ENCODE results near the gene SASH3.

Gene SASH3

DNA sequence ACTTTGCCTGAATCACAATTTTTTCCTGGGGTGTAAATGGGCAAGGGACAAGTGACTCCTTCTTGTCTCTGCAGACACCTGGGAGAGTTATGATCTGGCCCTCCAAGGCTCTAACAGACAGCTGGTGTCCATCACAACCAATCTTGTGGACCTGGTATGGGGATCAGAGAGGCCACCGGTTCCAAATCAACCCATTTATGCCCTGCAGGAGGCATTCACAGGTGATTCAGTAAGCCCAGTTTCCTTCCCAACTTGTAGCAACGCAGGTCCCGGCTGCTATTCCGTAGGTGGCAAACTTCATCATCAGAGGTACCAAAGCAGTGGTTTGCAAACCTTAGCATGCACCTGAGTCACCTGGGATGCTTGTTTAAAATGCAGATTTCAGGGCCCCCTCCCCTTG is 32.2 kb upstream of the SASH3 start:
- Mint-ChIP-seq H3K27ac (no peak overlapping the region), H3K36me3 (no peaks in the 10 kb centered on the region), H3K4me1 (peaks cover 57% of the 10 kb centered on the region), H3K27me3 (no peaks in the 10 kb centered on the region), H3K4me3 (no peak overlapping the region), H3K9me3 (no peaks in the 10 kb centered on the region)
- DNase-seq, result no peak
- CTCF ChIA-PET, result interaction anchor here (0.6 kb wide), 1 partner anchor 110 kb away, joined by 3 read pairs; no protein-coding TSS in a partner anchor

DNA sequence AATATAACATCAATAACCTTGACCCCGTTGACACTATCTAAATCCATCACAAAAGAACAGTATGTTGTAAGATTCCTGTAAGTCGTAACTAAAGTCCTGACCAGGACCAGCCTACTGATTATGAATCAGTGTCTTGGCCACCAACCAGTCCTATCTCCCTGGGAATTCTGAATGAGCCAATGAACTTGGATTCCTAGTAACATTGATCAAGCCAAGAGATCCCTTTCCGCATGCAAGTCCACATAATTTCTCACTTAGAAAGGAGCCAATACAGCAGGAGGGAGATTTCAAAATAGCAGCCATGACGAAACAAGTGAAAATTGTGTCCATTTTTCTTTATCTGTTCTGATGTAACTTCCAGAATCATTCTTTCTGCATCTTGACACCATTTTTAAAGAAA is 31.4 kb upstream of the SASH3 start:
- Mint-ChIP-seq H3K4me1 (peaks cover 57% of the 10 kb centered on the region), H3K9me3 (no peaks in the 10 kb centered on the region), H3K4me3 (no peak overlapping the region), H3K27ac (no peak overlapping the region), H3K36me3 (no peaks in the 10 kb centered on the region), H3K27me3 (no peaks in the 10 kb centered on the region)
- CTCF ChIA-PET, result no interaction called here
- no peak for DNase-seq

DNA sequence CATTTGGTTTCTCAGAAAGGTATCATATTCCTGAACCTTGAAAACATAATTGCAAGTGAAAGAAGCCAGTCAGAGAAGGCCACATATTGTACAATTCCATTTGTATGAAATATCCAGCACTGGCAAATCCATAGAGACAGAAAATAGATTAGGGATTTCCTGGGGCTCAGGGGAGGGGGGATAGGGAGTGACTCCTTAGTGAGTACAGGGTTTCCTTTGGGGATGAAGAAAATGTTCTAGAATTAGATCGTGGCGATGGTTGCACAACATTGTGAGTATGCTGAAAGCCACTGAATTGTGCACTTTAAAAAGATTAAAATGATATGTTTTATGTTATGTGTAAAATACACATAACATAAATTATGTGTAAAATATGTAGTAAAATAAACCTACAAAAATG is 30.7 kb upstream of the SASH3 start:
- no peak overlapping the region for H3K4me3 Mint-ChIP-seq
- no peaks in the 10 kb centered on the region for H3K27me3 Mint-ChIP-seq
- DNase-seq, result no peak
- H3K27ac Mint-ChIP-seq, result no peak overlapping the region
- H3K9me3 Mint-ChIP-seq, result no peaks in the 10 kb centered on the region
- H3K36me3 Mint-ChIP-seq, result no peaks in the 10 kb centered on the region
- peaks cover 57% of the 10 kb centered on the region for H3K4me1 Mint-ChIP-seq
- CTCF ChIA-PET, result interaction anchor here (0.6 kb wide), 1 partner anchor 112 kb away, joined by 4 read pairs; no protein-coding TSS in a partner anchor

DNA sequence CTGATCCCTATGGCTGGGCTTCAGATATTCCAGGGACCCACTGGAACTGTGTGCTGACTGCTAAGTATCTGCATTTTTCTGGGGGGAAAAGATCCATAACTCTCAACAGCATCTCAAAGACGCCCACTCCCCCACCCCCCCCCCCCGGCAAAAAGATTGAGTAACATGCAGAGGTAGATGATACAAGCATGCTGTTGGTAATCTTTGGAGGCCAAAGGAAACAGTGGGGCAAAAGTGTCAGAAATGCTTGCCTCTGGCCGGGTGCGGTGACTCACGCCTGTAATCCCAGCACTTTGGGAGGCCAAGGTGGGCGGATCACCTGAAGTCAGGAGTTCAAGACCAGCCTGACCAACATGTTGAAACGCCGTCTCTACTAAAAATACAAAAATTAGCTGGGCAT is 28.8 kb upstream of the SASH3 start:
- H3K9me3 Mint-ChIP-seq, result no peaks in the 10 kb centered on the region
- CTCF ChIA-PET, result interaction anchor here (1.2 to 5.6 kb wide), 2 partner anchors 112 to 146 kb away, joined by 4 to 44 read pairs; no protein-coding TSS in a partner anchor
- H3K4me1 Mint-ChIP-seq, result peaks cover 57% of the 10 kb centered on the region
- H3K27ac Mint-ChIP-seq, result no peak overlapping the region
- H3K4me3 Mint-ChIP-seq, result no peak overlapping the region
- DNase-seq, result no peak
- no peaks in the 10 kb centered on the region for H3K27me3 Mint-ChIP-seq
- no peaks in the 10 kb centered on the region for H3K36me3 Mint-ChIP-seq

DNA sequence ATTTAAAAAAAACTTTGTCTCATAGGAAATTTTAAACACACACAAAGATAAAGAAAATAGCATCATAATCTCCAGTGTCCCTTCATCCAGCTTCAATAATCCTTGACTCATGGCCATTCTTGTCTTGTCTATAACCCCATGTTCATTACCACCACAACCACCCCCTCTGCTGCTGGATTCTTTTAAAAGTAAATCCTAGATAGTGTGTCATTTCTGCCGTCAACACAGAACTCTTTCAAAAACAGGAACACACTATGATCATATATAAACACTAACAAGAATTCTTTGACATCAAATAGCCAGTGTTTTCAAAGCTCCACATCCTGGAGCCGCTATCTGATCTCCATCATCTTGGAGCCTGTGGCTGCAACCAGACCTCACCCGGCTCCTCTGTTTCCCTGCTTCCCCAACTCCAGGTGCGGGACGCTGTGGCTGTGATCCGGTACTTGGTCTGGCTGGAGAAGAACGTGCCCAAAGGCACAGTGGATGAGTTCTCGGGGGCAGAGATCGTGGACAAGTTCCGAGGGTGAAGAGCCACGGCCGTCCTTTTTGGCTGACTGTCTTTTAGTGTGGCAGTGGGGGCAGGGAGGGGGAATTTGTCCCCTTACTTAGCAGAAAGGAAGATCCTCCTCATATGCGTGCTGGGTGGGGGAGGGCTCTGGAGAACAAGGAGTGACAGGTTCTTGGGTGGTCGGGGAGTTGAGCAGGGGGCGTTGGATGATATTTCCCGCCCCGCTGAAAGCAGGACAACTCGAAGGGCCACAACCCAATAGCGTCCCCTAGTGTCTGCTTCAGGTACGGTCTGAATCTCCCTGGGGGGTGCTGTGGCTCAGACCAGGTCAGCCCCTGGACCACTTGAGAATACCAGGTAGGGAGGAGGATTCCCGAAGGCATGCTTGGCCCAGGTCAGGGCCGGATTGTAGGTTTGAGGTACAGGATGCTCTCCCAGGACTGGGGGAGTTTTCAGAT is 25.4 kb upstream of the SASH3 start:
- DNase-seq, result peak; percentile 42
- peaks cover 73% of the 10 kb centered on the region for H3K4me1 Mint-ChIP-seq
- CTCF ChIA-PET, result interaction anchor here (0.6 to 5.6 kb wide), 24 partner anchors 10 to 149 kb away, joined by 3 to 44 read pairs (median 6); partner anchors contain the start of genes APLN and SASH3
- peak overlapping the region; percentile 53 for H3K27ac Mint-ChIP-seq
- no peak overlapping the region for H3K4me3 Mint-ChIP-seq
- H3K36me3 Mint-ChIP-seq, result no peaks in the 10 kb centered on the region
- H3K9me3 Mint-ChIP-seq, result no peaks in the 10 kb centered on the region
- no peaks in the 10 kb centered on the region for H3K27me3 Mint-ChIP-seq

DNA sequence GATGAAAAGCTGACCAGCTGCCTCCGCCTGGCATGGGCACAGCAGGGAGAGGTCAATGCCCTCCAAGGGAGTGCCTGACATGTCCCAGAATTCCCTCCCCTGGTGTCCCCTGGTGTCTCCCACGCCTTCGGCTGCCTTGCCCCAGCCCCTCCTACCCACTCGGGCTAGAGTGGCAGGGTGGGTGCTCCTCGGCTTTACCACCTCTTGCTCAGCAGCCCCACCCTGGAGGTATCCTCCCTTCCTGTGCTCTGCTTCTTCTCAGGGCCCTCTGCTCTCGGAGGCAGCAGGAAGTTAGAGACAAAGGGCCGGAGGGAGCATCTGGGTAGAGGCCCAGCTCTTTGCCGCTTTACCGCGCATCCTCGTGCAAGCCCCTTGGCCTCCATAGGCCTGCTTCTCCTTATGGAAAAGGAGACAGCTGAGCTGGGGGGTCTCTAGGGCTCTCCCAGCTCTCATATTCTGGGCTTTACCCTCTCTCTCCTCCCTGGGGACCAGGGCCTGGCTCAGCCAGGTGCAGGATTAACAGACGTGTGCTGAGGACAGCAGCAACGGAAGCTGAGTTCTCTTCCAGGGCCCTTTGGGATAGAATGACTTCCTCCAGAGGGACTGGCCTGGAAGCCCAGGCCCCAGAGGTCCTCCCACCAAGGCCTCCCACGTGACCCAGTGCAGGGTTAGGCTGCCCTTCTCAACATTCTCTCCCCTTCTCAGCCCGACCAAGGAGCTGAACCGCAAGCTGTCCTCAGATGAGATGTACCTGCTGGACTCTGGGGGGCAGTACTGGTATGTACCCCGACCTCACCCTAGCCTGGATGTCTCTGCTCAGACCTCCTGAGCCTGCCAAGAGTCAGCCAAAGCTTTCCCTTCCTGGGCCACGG is 23.7 kb upstream of the SASH3 start:
- CTCF ChIA-PET, result interaction anchor here (0.6 to 5.6 kb wide), 19 partner anchors 12 to 169 kb away, joined by 3 to 44 read pairs (median 5); partner anchors contain the start of genes APLN, SASH3 and UTP14A
- peak; percentile 53 for DNase-seq
- H3K4me3 Mint-ChIP-seq, result peak overlapping the region; percentile 74
- H3K27me3 Mint-ChIP-seq, result no peaks in the 10 kb centered on the region
- H3K4me1 Mint-ChIP-seq, result peaks cover 90% of the 10 kb centered on the region
- peak overlapping the region; percentile 85 for H3K27ac Mint-ChIP-seq
- H3K36me3 Mint-ChIP-seq, result peaks cover 4% of the 10 kb centered on the region
- no peaks in the 10 kb centered on the region for H3K9me3 Mint-ChIP-seq

DNA sequence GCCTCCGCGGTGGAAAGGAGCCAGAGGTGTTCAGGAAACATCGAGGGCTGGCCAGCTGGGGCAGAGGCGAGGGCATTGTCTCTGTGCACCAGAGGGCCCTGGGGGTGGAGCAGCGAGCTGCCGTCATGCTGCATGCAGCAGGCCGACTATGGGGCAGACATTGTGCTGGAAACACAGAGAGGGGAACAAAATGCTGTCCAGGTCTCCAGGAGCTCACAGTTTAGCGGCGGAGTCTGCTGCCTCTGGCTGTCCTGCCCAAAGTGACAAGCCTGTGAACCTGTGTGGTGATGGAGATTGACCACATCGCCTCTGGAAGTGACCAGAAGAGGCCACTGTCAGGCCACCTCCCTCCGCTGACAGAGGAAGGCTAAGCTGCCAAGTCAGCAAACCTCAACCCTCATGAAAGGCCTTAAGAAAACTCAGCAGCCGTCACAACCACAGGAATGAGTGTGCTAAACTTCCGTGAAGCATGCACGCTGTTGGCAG is 20.1 kb upstream of the SASH3 start:
- Mint-ChIP-seq H3K27me3 (no peaks in the 10 kb centered on the region), H3K4me3 (peak overlapping the region; percentile 23), H3K27ac (peak overlapping the region; percentile 89), H3K36me3 (peaks cover 7% of the 10 kb centered on the region), H3K4me1 (peaks cover 70% of the 10 kb centered on the region), H3K9me3 (no peaks in the 10 kb centered on the region)
- CTCF ChIA-PET, result interaction anchor here (0.7 to 3.4 kb wide), 11 partner anchors 9 to 166 kb away, joined by 3 to 39 read pairs (median 5); partner anchors contain the start of gene SASH3
- DNase-seq, result peak; percentile 68

DNA sequence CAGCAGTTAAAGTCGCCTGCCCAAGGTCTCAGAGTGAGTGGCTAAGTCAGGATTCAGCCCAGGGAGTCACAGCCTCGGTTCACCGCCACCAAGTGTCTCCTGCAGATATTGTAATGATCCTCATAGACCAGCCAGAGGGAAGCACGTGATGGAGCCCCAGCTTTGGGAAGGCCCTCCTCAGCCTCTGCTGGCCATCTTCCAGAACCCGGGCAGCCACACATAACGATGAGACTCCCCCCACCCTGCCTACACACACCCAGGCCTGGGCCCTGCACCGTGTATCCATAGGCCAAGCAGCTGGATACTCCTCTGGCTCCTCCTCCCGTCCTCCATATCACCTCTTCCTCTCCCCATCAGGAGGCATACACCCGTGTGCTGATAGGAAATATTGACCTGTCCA is 19.6 kb upstream of the SASH3 start:
- H3K4me1 Mint-ChIP-seq, result peaks cover 65% of the 10 kb centered on the region
- DNase-seq, result no peak
- peak overlapping the region; percentile 89 for H3K27ac Mint-ChIP-seq
- peaks cover 7% of the 10 kb centered on the region for H3K36me3 Mint-ChIP-seq
- no peaks in the 10 kb centered on the region for H3K27me3 Mint-ChIP-seq
- H3K4me3 Mint-ChIP-seq, result peak overlapping the region; percentile 23
- H3K9me3 Mint-ChIP-seq, result no peaks in the 10 kb centered on the region
- CTCF ChIA-PET, result interaction anchor here (0.7 to 3.4 kb wide), 9 partner anchors 9 to 165 kb away, joined by 3 to 39 read pairs (median 5); partner anchors contain the start of gene SASH3

DNA sequence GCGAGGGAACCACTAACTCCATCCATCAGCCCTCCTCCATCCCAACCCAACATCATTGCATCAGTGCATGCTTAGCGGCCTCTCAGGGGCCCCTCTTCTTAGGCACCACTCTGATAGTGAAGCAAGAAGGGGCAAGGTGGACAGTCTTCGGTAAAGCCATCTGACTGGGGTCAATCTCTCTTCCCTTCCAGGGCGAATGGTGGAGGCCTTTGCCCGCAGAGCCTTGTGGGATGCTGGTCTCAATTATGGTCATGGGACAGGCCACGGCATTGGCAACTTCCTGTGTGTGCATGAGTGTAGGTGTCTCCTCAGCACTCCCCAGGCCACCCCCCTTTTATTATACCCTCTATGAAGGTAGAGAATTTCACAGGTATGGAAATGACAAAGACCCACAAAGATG is 18.8 kb upstream of the SASH3 start:
- no peaks in the 10 kb centered on the region for H3K27me3 Mint-ChIP-seq
- no peak overlapping the region for H3K27ac Mint-ChIP-seq
- H3K9me3 Mint-ChIP-seq, result no peaks in the 10 kb centered on the region
- H3K4me1 Mint-ChIP-seq, result peaks cover 58% of the 10 kb centered on the region
- H3K4me3 Mint-ChIP-seq, result no peak overlapping the region
- DNase-seq, result no peak
- CTCF ChIA-PET, result interaction anchor here (3.4 kb wide), 1 partner anchor 20 kb away, joined by 39 read pairs; the partner anchor contains the start of gene SASH3
- peaks cover 8% of the 10 kb centered on the region for H3K36me3 Mint-ChIP-seq

DNA sequence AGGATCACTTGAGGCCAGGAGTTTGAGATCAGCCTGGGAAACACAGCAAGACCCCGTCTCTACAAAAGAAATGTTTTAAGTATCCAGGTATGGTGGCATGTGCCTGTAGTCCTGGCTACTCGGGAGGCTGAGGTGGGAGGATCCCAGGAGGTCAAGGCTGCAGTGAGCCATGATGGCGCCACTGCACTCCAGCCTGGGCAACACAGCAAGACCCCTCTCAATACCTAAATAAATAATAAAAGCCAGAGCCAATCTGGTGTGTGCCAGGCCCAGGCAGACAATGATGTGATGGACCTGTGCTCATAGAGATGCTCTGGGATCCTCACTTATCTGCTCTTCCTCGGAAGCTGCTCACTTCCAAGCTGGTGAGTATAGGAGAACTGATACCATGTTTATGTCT is 18.2 kb upstream of the SASH3 start:
- no peak for DNase-seq
- H3K4me3 Mint-ChIP-seq, result no peak overlapping the region
- H3K9me3 Mint-ChIP-seq, result no peaks in the 10 kb centered on the region
- H3K27me3 Mint-ChIP-seq, result no peaks in the 10 kb centered on the region
- H3K36me3 Mint-ChIP-seq, result peaks cover 9% of the 10 kb centered on the region
- CTCF ChIA-PET, result no interaction called here
- no peak overlapping the region for H3K27ac Mint-ChIP-seq
- peaks cover 56% of the 10 kb centered on the region for H3K4me1 Mint-ChIP-seq

DNA sequence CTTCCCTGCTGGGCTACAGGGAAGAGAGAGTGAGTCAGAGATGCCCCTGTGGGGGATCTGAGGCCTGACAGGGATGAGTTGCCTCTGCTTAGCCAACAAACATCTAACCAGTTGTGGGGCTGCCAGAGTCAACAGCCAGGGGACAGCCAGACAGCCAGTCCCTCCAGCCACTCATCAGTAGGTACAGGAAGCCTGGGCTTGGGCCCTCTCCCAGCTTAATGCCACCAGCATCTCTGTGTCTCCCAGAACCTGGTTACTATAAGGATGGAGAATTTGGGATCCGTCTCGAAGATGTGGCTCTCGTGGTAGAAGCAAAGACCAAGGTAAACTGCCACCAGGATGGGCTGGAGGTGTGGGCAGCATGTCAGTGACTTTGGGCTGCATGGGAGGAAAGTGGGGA is 17.3 kb upstream of the SASH3 start:
- Mint-ChIP-seq H3K4me1 (peaks cover 54% of the 10 kb centered on the region), H3K27ac (no peak overlapping the region), H3K4me3 (no peak overlapping the region), H3K36me3 (peaks cover 9% of the 10 kb centered on the region), H3K9me3 (no peaks in the 10 kb centered on the region), H3K27me3 (no peaks in the 10 kb centered on the region)
- CTCF ChIA-PET, result no interaction called here
- no peak for DNase-seq

DNA sequence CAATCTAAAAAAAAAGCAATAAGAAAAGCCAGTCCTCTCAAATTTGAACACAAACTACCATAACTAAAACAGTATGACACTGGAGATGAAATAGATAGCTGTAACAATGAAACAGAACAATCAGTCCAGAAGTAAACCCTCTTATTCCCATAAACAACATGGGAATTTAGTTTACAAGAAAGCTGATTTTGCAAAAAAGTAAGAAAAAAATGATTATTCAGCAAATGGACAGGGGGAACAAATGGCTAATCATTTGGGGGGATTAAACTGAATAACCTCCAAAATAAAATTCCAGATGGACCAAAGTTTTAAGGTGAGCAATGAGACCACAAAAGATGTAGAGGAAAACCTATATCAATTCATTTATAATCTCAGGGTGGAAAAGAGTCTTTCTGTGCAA is 16.1 kb upstream of the SASH3 start:
- Mint-ChIP-seq H3K4me1 (peaks cover 54% of the 10 kb centered on the region), H3K27me3 (no peaks in the 10 kb centered on the region), H3K27ac (no peak overlapping the region), H3K9me3 (no peaks in the 10 kb centered on the region), H3K4me3 (no peak overlapping the region), H3K36me3 (peaks cover 13% of the 10 kb centered on the region)
- DNase-seq, result no peak
- CTCF ChIA-PET, result no interaction called here

DNA sequence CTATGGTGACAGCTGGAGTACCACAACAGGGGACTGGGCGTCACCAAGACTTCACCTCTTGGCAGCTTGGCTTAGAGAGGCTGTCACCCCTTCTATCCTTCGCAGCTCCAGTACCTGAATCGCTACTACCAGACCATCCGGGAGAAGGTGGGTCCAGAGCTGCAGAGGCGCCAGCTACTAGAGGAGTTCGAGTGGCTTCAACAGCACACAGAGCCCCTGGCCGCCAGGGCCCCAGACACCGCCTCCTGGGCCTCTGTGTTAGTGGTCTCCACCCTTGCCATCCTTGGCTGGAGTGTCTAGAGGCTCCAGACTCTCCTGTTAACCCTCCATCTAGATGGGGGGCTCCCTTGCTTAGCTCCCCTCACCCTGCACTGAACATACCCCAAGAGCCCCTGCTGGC is 11.6 kb upstream of the SASH3 start:
- H3K9me3 Mint-ChIP-seq, result no peaks in the 10 kb centered on the region
- H3K27me3 Mint-ChIP-seq, result no peaks in the 10 kb centered on the region
- CTCF ChIA-PET, result interaction anchor here (1.0 to 1.9 kb wide), 3 partner anchors 9 to 42 kb away, joined by 3 to 9 read pairs (median 4); no protein-coding TSS in a partner anchor
- no peak for DNase-seq
- peaks cover 62% of the 10 kb centered on the region for H3K4me1 Mint-ChIP-seq
- peaks cover 6% of the 10 kb centered on the region for H3K36me3 Mint-ChIP-seq
- H3K27ac Mint-ChIP-seq, result peak overlapping the region; percentile 91
- no peak overlapping the region for H3K4me3 Mint-ChIP-seq
